ENCODE results near the gene CDH22. TPM values are rescaled to one million over a fixed set of nuclear protein-coding genes. Genes with fewer than 3 reads are reported as not detected.

Gene CDH22
- total RNA-seq, 2 donors from 2014 or later: 0.12 to 0.13 TPM

GRCh38 chr20:46211331-46211722 is 97.0 kb downstream of the CDH22 start:
- no peaks in the 10 kb centered on the region for H3K9me3 ChIP-seq
- intact Hi-C loops (cut with DNase I): no loop called here
- no peak overlapping the region for H3K9ac ChIP-seq (ENCODE audit: low read depth in 2 of 2, low read length in 2 of 2)
- no peak overlapping the region for H3K4me3 ChIP-seq
- H3K36me3 ChIP-seq: no peaks in the 10 kb centered on the region
- H3K4me1 ChIP-seq: no peaks in the 10 kb centered on the region
- no peak for DNase-seq
- TF ChIP-seq, protein P1, sequence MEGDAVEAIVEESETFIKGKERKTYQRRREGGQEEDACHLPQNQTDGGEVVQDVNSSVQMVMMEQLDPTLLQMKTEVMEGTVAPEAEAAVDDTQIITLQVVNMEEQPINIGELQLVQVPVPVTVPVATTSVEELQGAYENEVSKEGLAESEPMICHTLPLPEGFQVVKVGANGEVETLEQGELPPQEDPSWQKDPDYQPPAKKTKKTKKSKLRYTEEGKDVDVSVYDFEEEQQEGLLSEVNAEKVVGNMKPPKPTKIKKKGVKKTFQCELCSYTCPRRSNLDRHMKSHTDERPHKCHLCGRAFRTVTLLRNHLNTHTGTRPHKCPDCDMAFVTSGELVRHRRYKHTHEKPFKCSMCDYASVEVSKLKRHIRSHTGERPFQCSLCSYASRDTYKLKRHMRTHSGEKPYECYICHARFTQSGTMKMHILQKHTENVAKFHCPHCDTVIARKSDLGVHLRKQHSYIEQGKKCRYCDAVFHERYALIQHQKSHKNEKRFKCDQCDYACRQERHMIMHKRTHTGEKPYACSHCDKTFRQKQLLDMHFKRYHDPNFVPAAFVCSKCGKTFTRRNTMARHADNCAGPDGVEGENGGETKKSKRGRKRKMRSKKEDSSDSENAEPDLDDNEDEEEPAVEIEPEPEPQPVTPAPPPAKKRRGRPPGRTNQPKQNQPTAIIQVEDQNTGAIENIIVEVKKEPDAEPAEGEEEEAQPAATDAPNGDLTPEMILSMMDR (IDR thresholded peaks at IDR 0.05): no peak
- no peak overlapping the region for H3K27ac ChIP-seq
- peaks cover 12% of the 10 kb centered on the region for H3K27me3 ChIP-seq

GRCh38 chr20:46210672-46211330 is 97.5 kb downstream of the CDH22 start:
- Histone ChIP-seq H3K9ac (ENCODE audit: low read depth in 2 of 2, low read length in 2 of 2) (no peak overlapping the region), H3K27ac (no peak overlapping the region), H3K27me3 (peaks cover 12% of the 10 kb centered on the region), H3K36me3 (no peaks in the 10 kb centered on the region), H3K4me3 (no peak overlapping the region), H3K9me3 (no peaks in the 10 kb centered on the region), H3K4me1 (no peaks in the 10 kb centered on the region)
- intact Hi-C loops (cut with DNase I): no loop called here
- TF ChIP-seq, protein P1 (IDR thresholded peaks at IDR 0.05): no peak
- DNase-seq: no peak

GRCh38 chr20:46209930-46210671 is 98.2 kb downstream of the CDH22 start:
- peaks cover 12% of the 10 kb centered on the region for H3K27me3 ChIP-seq
- no peak overlapping the region for H3K27ac ChIP-seq
- H3K4me3 ChIP-seq: no peak overlapping the region
- no peak overlapping the region for H3K9ac ChIP-seq (ENCODE audit: low read depth in 2 of 2, low read length in 2 of 2)
- TF ChIP-seq, protein P1 (IDR thresholded peaks at IDR 0.05): no peak
- H3K9me3 ChIP-seq: no peaks in the 10 kb centered on the region
- H3K36me3 ChIP-seq: no peaks in the 10 kb centered on the region
- intact Hi-C loops (cut with DNase I): no loop called here
- no peak for DNase-seq
- no peaks in the 10 kb centered on the region for H3K4me1 ChIP-seq

- TF ChIP-seq, protein P1 (IDR thresholded peaks at IDR 0.05): no peak
- H3K27ac ChIP-seq: no peak overlapping the region
- H3K4me3 ChIP-seq: no peak overlapping the region
- H3K27me3 ChIP-seq: peaks cover 12% of the 10 kb centered on the region
- H3K9ac ChIP-seq (ENCODE audit: low read depth in 2 of 2, low read length in 2 of 2): no peak overlapping the region
- DNase-seq: no peak
- H3K36me3 ChIP-seq: no peaks in the 10 kb centered on the region
- H3K9me3 ChIP-seq: no peaks in the 10 kb centered on the region
- no peaks in the 10 kb centered on the region for H3K4me1 ChIP-seq
- intact Hi-C loops (cut with DNase I): no loop called here
Observed at GRCh38 chr20:46207793-46208192, 100.5 kb downstream of the CDH22 start.

GRCh38 chr20:46206992-46207549 is 101.2 kb downstream of the CDH22 start:
- Histone ChIP-seq H3K36me3 (no peaks in the 10 kb centered on the region), H3K4me3 (no peak overlapping the region), H3K27me3 (peaks cover 12% of the 10 kb centered on the region), H3K27ac (no peak overlapping the region), H3K4me1 (no peaks in the 10 kb centered on the region), H3K9me3 (no peaks in the 10 kb centered on the region), H3K9ac (ENCODE audit: low read depth in 2 of 2, low read length in 2 of 2) (no peak overlapping the region)
- intact Hi-C loops (cut with DNase I): no loop called here
- TF ChIP-seq, protein P1 (IDR thresholded peaks at IDR 0.05): no peak
- no peak for DNase-seq

Measured in colonic mucosa (tissue), 4 donors.